HepG2 (cell line): Measurements from ENCODE around the gene ELMOD3. TPM values are rescaled to one million over a fixed set of nuclear protein-coding genes. Genes with fewer than 3 reads are reported as not detected.

Experiments
- ARID5B ChIP-seq: IDR thresholded peaks from 2 replicates; pipeline ENCODE4 v1.4.0; 2020; ENCODE audit warnings: mild to moderate bottlenecking, missing genetic modification reagents
- GPN1 ChIP-seq: sonication (generic); formaldehyde crosslinking; IDR thresholded peaks from 2 replicates; pipeline ENCODE4 v1.5.1; 2020; ENCODE audit warnings: missing genetic modification reagents, borderline replicate concordance
- IKZF5 ChIP-seq: IDR thresholded peaks from 2 replicates; pipeline ENCODE4 v1.6.1; 2018; ENCODE audit warnings: missing genetic modification reagents, mild to moderate bottlenecking, missing compliant biosample characterization
- KAT2B ChIP-seq: fragments of 150-350 bp; IDR thresholded peaks from 2 replicates; pipeline ENCODE4 v1.6.1; 2014; ENCODE audit warnings: low read depth, low read length, borderline replicate concordance
- LCORL ChIP-seq, 2 experiments: fragments of 450-650 bp in 1 of 2; sonication (generic) in 1 of 2; formaldehyde crosslinking in 1 of 2; IDR thresholded peaks; 2 replicates each; pipeline versions ENCODE4 v1.5.0 to v1.6.1; 2017 to 2020; ENCODE audit warnings: antibody characterized with exemption in 1 of 2, missing genetic modification reagents in 1 of 2
- RBFOX2 ChIP-seq: fragments of 200-400 bp; formaldehyde crosslinking; IDR thresholded peaks from 2 replicates; pipeline ENCODE4 v1.6.1; 2017; ENCODE audit warnings: low read depth, mild to moderate bottlenecking, low read length
- SNAPC4 ChIP-seq: sonication (generic); formaldehyde crosslinking; IDR thresholded peaks from 2 replicates; pipeline ENCODE4 v1.4.0; 2020; ENCODE audit warnings: mild to moderate bottlenecking, missing genetic modification reagents
- SNRNP70 ChIP-seq: fragments of 200-400 bp; formaldehyde crosslinking; IDR thresholded peaks from 2 replicates; pipeline ENCODE4 v1.6.1; 2017; ENCODE audit warnings: mild to moderate bottlenecking, low read depth, low read length, moderate library complexity
- TFAP4 ChIP-seq: sonication (generic); IDR thresholded peaks from 2 replicates; pipeline ENCODE4 v1.6.1; 2016; ENCODE audit warnings: low read depth, borderline replicate concordance
- ZNF362 ChIP-seq: sonication (generic); formaldehyde crosslinking; IDR thresholded peaks from 2 replicates; pipeline ENCODE4 v1.4.0; 2020; ENCODE audit warnings: missing genetic modification reagents, mild to moderate bottlenecking, borderline replicate concordance
- ZNF496 ChIP-seq: sonication (generic); formaldehyde crosslinking; IDR thresholded peaks from 2 replicates; pipeline ENCODE4 v1.8.1; 2023; ENCODE audit warnings: mild to moderate bottlenecking, moderate library complexity, missing genetic modification reagents; ENCODE audit not compliant: insufficient replicate concordance
- polyA plus RNA-seq, 8 experiments: library from polyadenylated mRNA; depleted of rRNA in 3 of 8; stranded (reverse) in 7 of 8; unstranded in 1 of 8; fragments of >200 nt; fragmentation: Illumina TruSeq in 4 of 8; extraction: Trizol in 4 of 8; gene quantifications; 2 replicates each; pipeline versions ENCODE4 v1.2.1 to v1.2.3, GENCODE V29; 2011 to 2016; ENCODE audit warnings: low read depth in 4 of 8, missing spikeins in 1 of 8, mixed read lengths in 1 of 8; ENCODE audit not compliant: insufficient read depth in 1 of 8
- total RNA-seq, 5 experiments: library from RNA; depleted of rRNA; stranded (reverse); fragments of >200 nt; fragmentation: Illumina TruSeq; extraction: Trizol; gene quantifications; 2 replicates each; pipeline ENCODE4 v1.2.3, GENCODE V29; 2016; ENCODE audit warnings: low read depth in 1 of 5

The ELMOD3 gene
- total and polyA plus RNA-seq, 2 of the 13 experiments (the other 11 are each of a cell fraction or from before 2014, with no cell fraction given): 13.3 to 19.5 TPM

GRCh38 chr2:85324639-85325465 lies 29.7 kb upstream of the ELMOD3 start (continued):
- TF ChIP-seq ZNF496 (CRISPR knock-in tag): no peak
- TF ChIP-seq ARID5B (CRISPR knock-in tag): no peak; the same call in none of the 2 replicates
- peak; percentile 51 for TF ChIP-seq IKZF5
- TF ChIP-seq SNRNP70: no peak
- no peak for TF ChIP-seq GPN1
- no peak; the same call in 1 of the 2 replicates for TF ChIP-seq ZNF362 (CRISPR knock-in tag)
- no peak for TF ChIP-seq LCORL (IDR thresholded peaks at IDR 0.05)
- TF ChIP-seq LCORL (CRISPR knock-in tag; IDR thresholded peaks at IDR 0.05): peak; percentile 83
- TF ChIP-seq SNAPC4 (CRISPR knock-in tag): peak; percentile 89; the same call in 1 of the 2 replicates
- peak; percentile 76 for TF ChIP-seq RBFOX2
- TF ChIP-seq KAT2B: no peak
- peak; percentile 97 for TF ChIP-seq TFAP4
